Type B pancreatic cell (in vitro differentiated cells): ENCODE results near the gene KCNMB2. TPM values are rescaled to one million over a fixed set of nuclear protein-coding genes. Genes with fewer than 3 reads are reported as not detected.

Experiments used
- DNase-seq: peaks from one replicate; pipeline ENCODE4 v3.0.0; 2021; ENCODE audit warnings: mixed read lengths; ENCODE audit not compliant: unreplicated experiment; ENCODE audit errors: extremely low spot score
- H3K27ac Mint-ChIP-seq: 2 replicates; pipeline ENCODE4 v1.8.0; 2021; ENCODE audit warnings: mild to moderate bottlenecking, mixed read lengths
- H3K27me3 Mint-ChIP-seq: 2 replicates; pipeline ENCODE4 v1.8.0; 2021; ENCODE audit warnings: mixed read lengths
- H3K36me3 Mint-ChIP-seq: 2 replicates; pipeline ENCODE4 v1.8.0; 2021; ENCODE audit warnings: mixed read lengths
- H3K4me1 Mint-ChIP-seq: one replicate; pipeline ENCODE4 v1.8.0; 2021; ENCODE audit warnings: mixed read lengths; ENCODE audit not compliant: unreplicated experiment
- H3K4me3 Mint-ChIP-seq: 2 replicates; pipeline ENCODE4 v1.8.0; 2021; ENCODE audit warnings: mild to moderate bottlenecking, mixed read lengths
- H3K9me3 Mint-ChIP-seq: 2 replicates; pipeline ENCODE4 v1.8.0; 2021; ENCODE audit warnings: mixed read lengths
- total RNA-seq: library from RNA; stranded (reverse); gene quantifications from 2 replicates; pipeline ENCODE4 v1.2.1, GENCODE V29; 2021; ENCODE audit warnings: low replicate concordance
- TF ChIP-seq, protein P1 (sequence below): fragments of 200-600 bp; sonication (generic); conservative IDR thresholded peaks from 2 replicates; pipeline ENCODE4 v1.5.0; 2021; ENCODE audit warnings: antibody characterized with exemption, mild to moderate bottlenecking

Gene KCNMB2
- total RNA-seq, 1 donor from 2014 or later: 1.3 TPM

DNA sequence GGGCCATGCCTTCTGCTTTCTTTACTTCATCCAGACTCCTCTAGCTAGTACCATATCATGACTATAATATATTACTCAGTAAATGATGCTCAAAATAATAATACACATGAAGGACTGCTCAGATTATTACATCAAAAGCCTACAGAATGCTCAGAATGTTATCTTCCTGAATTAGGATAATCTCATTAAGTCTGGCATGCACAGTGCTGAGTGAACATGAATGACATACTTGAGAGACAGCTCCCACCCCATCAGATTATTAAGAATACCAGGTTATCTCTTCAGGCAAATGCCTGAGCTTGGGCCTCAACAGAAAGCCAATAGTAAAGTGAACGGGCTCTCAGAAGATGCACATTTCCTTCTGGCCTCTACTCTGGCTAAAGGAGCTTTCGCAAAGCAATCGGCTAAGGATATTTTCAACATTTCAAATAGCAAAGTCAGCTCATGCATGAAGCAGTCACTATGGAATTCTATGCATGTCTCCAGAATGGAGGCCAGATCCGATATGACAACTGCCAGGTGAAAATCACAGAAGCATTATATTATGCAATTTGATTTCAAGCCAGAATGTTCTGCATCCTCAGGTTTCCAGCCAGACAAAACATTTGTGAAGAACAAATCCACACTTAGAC lies 122.6 kb downstream of the KCNMB2 start:
- Mint-ChIP-seq H3K36me3 (no peaks in the 10 kb centered on the region), H3K27ac (no peak overlapping the region), H3K9me3 (no peaks in the 10 kb centered on the region), H3K4me1 (peaks cover 1% of the 10 kb centered on the region), H3K4me3 (no peak overlapping the region), H3K27me3 (no peaks in the 10 kb centered on the region)
- TF ChIP-seq, protein P1, sequence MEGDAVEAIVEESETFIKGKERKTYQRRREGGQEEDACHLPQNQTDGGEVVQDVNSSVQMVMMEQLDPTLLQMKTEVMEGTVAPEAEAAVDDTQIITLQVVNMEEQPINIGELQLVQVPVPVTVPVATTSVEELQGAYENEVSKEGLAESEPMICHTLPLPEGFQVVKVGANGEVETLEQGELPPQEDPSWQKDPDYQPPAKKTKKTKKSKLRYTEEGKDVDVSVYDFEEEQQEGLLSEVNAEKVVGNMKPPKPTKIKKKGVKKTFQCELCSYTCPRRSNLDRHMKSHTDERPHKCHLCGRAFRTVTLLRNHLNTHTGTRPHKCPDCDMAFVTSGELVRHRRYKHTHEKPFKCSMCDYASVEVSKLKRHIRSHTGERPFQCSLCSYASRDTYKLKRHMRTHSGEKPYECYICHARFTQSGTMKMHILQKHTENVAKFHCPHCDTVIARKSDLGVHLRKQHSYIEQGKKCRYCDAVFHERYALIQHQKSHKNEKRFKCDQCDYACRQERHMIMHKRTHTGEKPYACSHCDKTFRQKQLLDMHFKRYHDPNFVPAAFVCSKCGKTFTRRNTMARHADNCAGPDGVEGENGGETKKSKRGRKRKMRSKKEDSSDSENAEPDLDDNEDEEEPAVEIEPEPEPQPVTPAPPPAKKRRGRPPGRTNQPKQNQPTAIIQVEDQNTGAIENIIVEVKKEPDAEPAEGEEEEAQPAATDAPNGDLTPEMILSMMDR: no peak
- no peak for DNase-seq

DNA sequence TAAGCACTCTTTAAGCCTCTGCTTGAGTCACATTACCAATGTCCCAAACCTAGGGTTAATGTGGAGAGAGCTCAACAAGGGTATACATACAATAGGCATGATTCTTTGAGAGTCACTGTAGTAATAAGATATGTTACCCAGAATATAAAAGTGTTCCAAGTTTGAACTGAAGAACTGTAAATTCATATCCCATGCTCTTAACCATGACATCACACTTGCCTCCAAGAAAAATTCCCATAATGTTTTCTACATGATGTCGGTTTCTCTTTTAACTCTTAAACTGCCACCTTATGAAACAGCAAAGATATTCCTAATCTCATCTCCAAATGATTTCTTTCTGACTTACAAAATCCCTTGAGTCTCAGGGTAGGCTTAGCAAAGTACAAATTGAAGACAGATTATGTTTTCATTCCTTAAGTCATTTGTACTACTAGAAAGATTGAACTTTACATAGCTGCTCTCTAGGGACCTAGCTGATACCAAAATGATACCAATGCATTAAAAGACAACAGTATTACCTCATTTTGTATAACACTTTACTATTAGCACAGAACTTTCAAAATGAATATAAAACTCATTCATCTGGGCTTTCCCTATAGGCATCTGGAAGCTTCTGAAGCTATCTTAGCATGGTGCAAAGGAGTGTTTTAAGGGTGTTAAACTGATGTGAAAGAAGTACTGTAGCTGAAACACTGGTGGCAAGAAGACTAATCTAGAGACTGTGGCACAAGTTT lies 127.1 kb downstream of the KCNMB2 start:
- Mint-ChIP-seq H3K9me3 (no peaks in the 10 kb centered on the region), H3K36me3 (no peaks in the 10 kb centered on the region), H3K27me3 (peaks cover 3% of the 10 kb centered on the region), H3K27ac (no peak overlapping the region), H3K4me3 (no peak overlapping the region), H3K4me1 (peaks cover 12% of the 10 kb centered on the region)
- TF ChIP-seq, protein P1: no peak
- no peak for DNase-seq

DNA sequence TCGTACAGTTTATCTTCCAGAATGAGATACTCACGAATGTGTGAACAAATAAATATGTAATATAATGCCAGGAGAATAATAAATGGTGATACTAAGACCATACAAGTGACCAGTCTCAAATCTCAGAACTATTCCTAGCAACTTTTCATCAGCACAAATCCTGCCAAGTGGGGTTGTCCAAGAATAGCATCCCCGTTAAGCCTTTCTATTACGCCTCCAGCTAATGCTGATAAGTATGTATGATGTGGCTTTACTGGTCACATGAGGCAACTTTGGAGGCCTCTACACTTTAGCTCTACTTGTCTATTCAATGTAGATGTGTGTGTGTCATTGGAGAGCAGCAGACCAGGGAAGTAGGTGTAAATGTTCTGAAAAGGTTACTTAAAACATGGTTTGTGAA lies 129.5 kb downstream of the KCNMB2 start:
- TF ChIP-seq, protein P1: no peak
- Mint-ChIP-seq H3K4me1 (peaks cover 23% of the 10 kb centered on the region), H3K4me3 (no peak overlapping the region), H3K27ac (no peak overlapping the region), H3K27me3 (peaks cover 3% of the 10 kb centered on the region), H3K36me3 (no peaks in the 10 kb centered on the region), H3K9me3 (no peaks in the 10 kb centered on the region)
- DNase-seq: no peak

DNA sequence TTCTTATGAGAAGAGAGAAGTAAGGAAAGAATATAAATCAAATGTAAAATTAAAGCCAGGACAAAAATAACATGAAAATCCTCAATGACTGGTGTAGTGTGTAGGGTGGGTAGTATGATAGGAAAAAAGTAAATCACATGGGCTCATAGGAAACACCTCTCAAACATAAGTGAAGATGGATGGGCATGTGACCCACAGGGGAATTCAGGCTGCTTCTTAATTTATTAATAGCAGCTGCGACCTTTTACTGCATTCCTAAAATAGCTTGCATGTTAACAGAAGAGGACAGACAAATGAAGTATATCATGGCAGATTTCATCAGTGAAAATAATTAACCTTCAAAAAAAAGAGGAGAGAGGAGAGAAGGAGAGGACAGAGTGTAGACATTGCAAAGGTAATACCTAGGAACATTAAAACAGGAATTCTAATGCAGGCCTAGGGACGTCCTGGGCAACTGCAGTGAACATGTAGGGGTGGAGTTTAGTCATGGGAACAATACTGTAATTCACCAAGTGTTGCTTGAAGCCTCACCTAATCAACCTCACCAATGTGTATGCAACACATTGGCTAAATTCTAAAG lies 132.9 kb downstream of the KCNMB2 start:
- H3K9me3 Mint-ChIP-seq: no peaks in the 10 kb centered on the region
- no peak for DNase-seq
- H3K27ac Mint-ChIP-seq: no peak overlapping the region
- peaks cover 3% of the 10 kb centered on the region for H3K27me3 Mint-ChIP-seq
- H3K4me3 Mint-ChIP-seq: no peak overlapping the region
- TF ChIP-seq, protein P1: no peak
- H3K36me3 Mint-ChIP-seq: no peaks in the 10 kb centered on the region
- H3K4me1 Mint-ChIP-seq: peaks cover 23% of the 10 kb centered on the region

DNA sequence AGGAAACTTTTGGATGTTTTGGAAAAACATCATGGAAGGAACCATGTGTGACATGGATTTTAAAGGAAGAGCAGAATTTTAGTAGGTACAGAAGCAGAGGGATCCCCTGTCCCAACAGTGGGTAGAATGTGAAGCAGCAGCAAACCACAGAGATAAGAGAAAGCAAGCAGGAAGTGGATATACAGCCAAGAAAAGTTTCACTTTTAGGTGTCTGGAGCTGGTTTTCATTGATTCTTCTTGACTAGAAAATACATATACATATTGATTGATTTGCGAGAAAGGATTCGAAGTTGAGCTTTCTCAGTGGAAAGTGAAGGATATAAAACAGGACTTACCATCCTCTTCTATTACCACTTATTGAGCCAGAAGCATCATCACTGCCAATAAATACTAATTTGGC lies 133.5 kb downstream of the KCNMB2 start:
- Mint-ChIP-seq H3K4me3 (no peak overlapping the region), H3K27me3 (peaks cover 3% of the 10 kb centered on the region), H3K36me3 (no peaks in the 10 kb centered on the region), H3K4me1 (peaks cover 23% of the 10 kb centered on the region), H3K27ac (no peak overlapping the region), H3K9me3 (no peaks in the 10 kb centered on the region)
- TF ChIP-seq, protein P1: no peak
- no peak for DNase-seq
